ENCODE results near the gene GALNT7. TPM values are rescaled to one million over a fixed set of nuclear protein-coding genes. Genes with fewer than 3 reads are reported as not detected.
"Not testable (repeated sequence)": the region's sequence is repeated elsewhere in the genome, so short reads cannot be mapped to it uniquely, and the experiment has no call there.

Gene GALNT7
- 17.0 and 28.9 TPM in 2 replicates for total RNA-seq (2014; rRNA removed; shearing (Covaris generic); ENCODE audit: low replicate concordance)

- DNase-seq: peak; percentile 77
- no peaks in the 10 kb centered on the region for H3K9me3 ChIP-seq (ENCODE audit: low read length)
- no peaks in the 10 kb centered on the region for H3K27me3 ChIP-seq (ENCODE audit: low read length)
- peak within 1 kb of the TSS; percentile 89 for H3K27ac ChIP-seq (ENCODE audit: low read length)
- H3K4me2 ChIP-seq (ENCODE audit: low read depth, low read length, poor library complexity, severe bottlenecking): peak within 1 kb of the TSS; percentile 87
- peaks cover 67% of the 10 kb centered on the region for H3K79me2 ChIP-seq (ENCODE audit: low read length)
- peak within 1 kb of the TSS; percentile 92 for H3K4me3 ChIP-seq (ENCODE audit: low read length)
- peaks cover 58% of the 10 kb centered on the region for H3K4me1 ChIP-seq (ENCODE audit: low read length)
- H3K36me3 ChIP-seq (ENCODE audit: insufficient read depth, low read length): peaks cover 6% of the 10 kb centered on the region; the same call in 1 of the 2 replicates
- H3K9me2 ChIP-seq (replicated peaks; ENCODE audit: insufficient read depth, low read length): no peaks in the 10 kb centered on the region
- H3K9ac ChIP-seq (ENCODE audit: low read length): peak within 1 kb of the TSS; percentile 97
- no peak within 1 kb of the TSS for H2AFZ ChIP-seq (ENCODE audit: low read length)
- H4K20me1 ChIP-seq (ENCODE audit: insufficient read depth, low read depth, low read length): no peaks in the 10 kb centered on the region
Observed at GRCh38 chr4:173168396-173169177, at the start of gene GALNT7. Gene GALNT7, plus strand, starts transcription at chr4:173168811. Its CDS starts 25 bp downstream, at chr4:173168836.

GRCh38 chr4:173118819-173119218, 49.8 kb upstream of the GALNT7 start:
- H4K20me1 ChIP-seq (ENCODE audit: insufficient read depth, low read depth, low read length); DNase-seq; H3K9ac ChIP-seq (ENCODE audit: low read length); H3K4me2 ChIP-seq (ENCODE audit: low read depth, low read length, poor library complexity, severe bottlenecking); H2AFZ ChIP-seq (ENCODE audit: low read length); H3K27me3 ChIP-seq (ENCODE audit: low read length); H3K4me3 ChIP-seq (ENCODE audit: low read length); H3K4me1 ChIP-seq (ENCODE audit: low read length); H3K9me2 ChIP-seq (replicated peaks; ENCODE audit: insufficient read depth, low read length); H3K36me3 ChIP-seq (ENCODE audit: insufficient read depth, low read length); H3K79me2 ChIP-seq (ENCODE audit: low read length); H3K27ac ChIP-seq (ENCODE audit: low read length); H3K9me3 ChIP-seq (ENCODE audit: low read length): not testable (repeated sequence)

- Histone ChIP-seq H3K27ac (ENCODE audit: low read length) (no peak overlapping the region), H3K9ac (ENCODE audit: low read length) (no peak overlapping the region), H3K27me3 (ENCODE audit: low read length) (no peaks in the 10 kb centered on the region), H2AFZ (ENCODE audit: low read length) (no peak overlapping the region), H3K4me2 (ENCODE audit: low read depth, low read length, poor library complexity, severe bottlenecking) (no peak overlapping the region), H3K9me2 (replicated peaks; ENCODE audit: insufficient read depth, low read length) (no peaks in the 10 kb centered on the region), H3K36me3 (ENCODE audit: insufficient read depth, low read length) (no peaks in the 10 kb centered on the region), H3K4me1 (ENCODE audit: low read length) (peaks cover 5% of the 10 kb centered on the region), H3K79me2 (ENCODE audit: low read length) (no peaks in the 10 kb centered on the region), H4K20me1 (ENCODE audit: insufficient read depth, low read depth, low read length) (no peaks in the 10 kb centered on the region), H3K4me3 (ENCODE audit: low read length) (no peak overlapping the region), H3K9me3 (ENCODE audit: low read length) (no peaks in the 10 kb centered on the region)
- no peak for DNase-seq
Observed at GRCh38 chr4:173119818-173120217, 48.8 kb upstream of the GALNT7 start.

- Histone ChIP-seq H3K27ac (ENCODE audit: low read length) (no peak overlapping the region), H3K9ac (ENCODE audit: low read length) (no peak overlapping the region), H3K9me2 (replicated peaks; ENCODE audit: insufficient read depth, low read length) (no peaks in the 10 kb centered on the region), H2AFZ (ENCODE audit: low read length) (no peak overlapping the region), H3K36me3 (ENCODE audit: insufficient read depth, low read length) (no peaks in the 10 kb centered on the region), H3K4me2 (ENCODE audit: low read depth, low read length, poor library complexity, severe bottlenecking) (no peak overlapping the region), H3K27me3 (ENCODE audit: low read length) (no peaks in the 10 kb centered on the region), H3K4me1 (ENCODE audit: low read length) (peaks cover 5% of the 10 kb centered on the region), H4K20me1 (ENCODE audit: insufficient read depth, low read depth, low read length) (no peaks in the 10 kb centered on the region), H3K9me3 (ENCODE audit: low read length) (no peaks in the 10 kb centered on the region), H3K79me2 (ENCODE audit: low read length) (no peaks in the 10 kb centered on the region), H3K4me3 (ENCODE audit: low read length) (no peak overlapping the region)
- DNase-seq: no peak
Observed at GRCh38 chr4:173121076-173121561, 47.5 kb upstream of the GALNT7 start.

- Histone ChIP-seq H3K4me2 (ENCODE audit: low read depth, low read length, poor library complexity, severe bottlenecking) (no peak overlapping the region), H3K27me3 (ENCODE audit: low read length) (no peaks in the 10 kb centered on the region), H3K79me2 (ENCODE audit: low read length) (no peaks in the 10 kb centered on the region), H3K4me3 (ENCODE audit: low read length) (no peak overlapping the region), H3K4me1 (ENCODE audit: low read length) (peaks cover 5% of the 10 kb centered on the region), H3K9me3 (ENCODE audit: low read length) (no peaks in the 10 kb centered on the region), H3K9me2 (replicated peaks; ENCODE audit: insufficient read depth, low read length) (no peaks in the 10 kb centered on the region), H3K9ac (ENCODE audit: low read length) (no peak overlapping the region), H2AFZ (ENCODE audit: low read length) (no peak overlapping the region), H3K36me3 (ENCODE audit: insufficient read depth, low read length) (no peaks in the 10 kb centered on the region), H4K20me1 (ENCODE audit: insufficient read depth, low read depth, low read length) (no peaks in the 10 kb centered on the region), H3K27ac (ENCODE audit: low read length) (no peak overlapping the region)
- no peak for DNase-seq
Observed at GRCh38 chr4:173124209-173124865, 44.3 kb upstream of the GALNT7 start.

GRCh38 chr4:173125216-173125812, 43.3 kb upstream of the GALNT7 start:
- peaks cover 5% of the 10 kb centered on the region for H3K4me1 ChIP-seq (ENCODE audit: low read length)
- H3K27ac ChIP-seq (ENCODE audit: low read length): no peak overlapping the region
- no peaks in the 10 kb centered on the region for H3K36me3 ChIP-seq (ENCODE audit: insufficient read depth, low read length)
- no peaks in the 10 kb centered on the region for H3K9me2 ChIP-seq (replicated peaks; ENCODE audit: insufficient read depth, low read length)
- no peak overlapping the region for H3K4me2 ChIP-seq (ENCODE audit: low read depth, low read length, poor library complexity, severe bottlenecking)
- H4K20me1 ChIP-seq (ENCODE audit: insufficient read depth, low read depth, low read length): no peaks in the 10 kb centered on the region
- no peak overlapping the region for H3K9ac ChIP-seq (ENCODE audit: low read length)
- H3K4me3 ChIP-seq (ENCODE audit: low read length): no peak overlapping the region
- no peak for DNase-seq
- no peaks in the 10 kb centered on the region for H3K9me3 ChIP-seq (ENCODE audit: low read length)
- H3K27me3 ChIP-seq (ENCODE audit: low read length): no peaks in the 10 kb centered on the region
- no peaks in the 10 kb centered on the region for H3K79me2 ChIP-seq (ENCODE audit: low read length)
- no peak overlapping the region for H2AFZ ChIP-seq (ENCODE audit: low read length)

- Histone ChIP-seq H3K9ac (ENCODE audit: low read length) (no peak overlapping the region), H2AFZ (ENCODE audit: low read length) (no peak overlapping the region)
Observed at GRCh38 chr4:173128199-173128890, 40.3 kb upstream of the GALNT7 start.

GRCh38 chr4:173130687-173131086, 37.9 kb upstream of the GALNT7 start:
- no peak overlapping the region for H3K9ac ChIP-seq (ENCODE audit: low read length)
- no peak overlapping the region for H3K27ac ChIP-seq (ENCODE audit: low read length)
- no peaks in the 10 kb centered on the region for H3K79me2 ChIP-seq (ENCODE audit: low read length)
- H3K9me2 ChIP-seq (replicated peaks; ENCODE audit: insufficient read depth, low read length): no peaks in the 10 kb centered on the region
- H3K4me2 ChIP-seq (ENCODE audit: low read depth, low read length, poor library complexity, severe bottlenecking): no peak overlapping the region
- no peak for DNase-seq
- H3K36me3 ChIP-seq (ENCODE audit: insufficient read depth, low read length): no peaks in the 10 kb centered on the region
- no peak overlapping the region for H3K4me3 ChIP-seq (ENCODE audit: low read length)
- H3K27me3 ChIP-seq (ENCODE audit: low read length): no peaks in the 10 kb centered on the region
- H3K4me1 ChIP-seq (ENCODE audit: low read length): peaks cover 7% of the 10 kb centered on the region
- no peaks in the 10 kb centered on the region for H3K9me3 ChIP-seq (ENCODE audit: low read length)
- no peaks in the 10 kb centered on the region for H4K20me1 ChIP-seq (ENCODE audit: insufficient read depth, low read depth, low read length)
- H2AFZ ChIP-seq (ENCODE audit: low read length): no peak overlapping the region

More at GRCh38 chr4:173128199-173128890, 40.3 kb upstream of the GALNT7 start:
- Histone ChIP-seq H3K27ac (ENCODE audit: low read length) (no peak overlapping the region), H3K36me3 (ENCODE audit: insufficient read depth, low read length) (no peaks in the 10 kb centered on the region), H3K4me2 (ENCODE audit: low read depth, low read length, poor library complexity, severe bottlenecking) (no peak overlapping the region), H3K27me3 (ENCODE audit: low read length) (no peaks in the 10 kb centered on the region), H4K20me1 (ENCODE audit: insufficient read depth, low read depth, low read length) (no peaks in the 10 kb centered on the region), H3K79me2 (ENCODE audit: low read length) (no peaks in the 10 kb centered on the region), H3K4me1 (ENCODE audit: low read length) (no peaks in the 10 kb centered on the region), H3K4me3 (ENCODE audit: low read length) (no peak overlapping the region), H3K9me3 (ENCODE audit: low read length) (no peaks in the 10 kb centered on the region), H3K9me2 (replicated peaks; ENCODE audit: insufficient read depth, low read length) (no peaks in the 10 kb centered on the region)
- no peak for DNase-seq

Measured in Karpas-422 (cell line).